Esophagus (tissue), 2 donors: ENCODE results near the gene ADIPOR2. TPM values are rescaled to one million over a fixed set of nuclear protein-coding genes. Genes with fewer than 3 reads are reported as not detected.
"Not testable (repeated sequence)": the region's sequence is repeated elsewhere in the genome, so short reads cannot be mapped to it uniquely, and the experiment has no call there.

Source experiments
- H3K27ac ChIP-seq, 2 donors: one replicate each; pipeline ENCODE4 v1.5.1; 2013; ENCODE audit warnings: low read depth in 2 of 2, mild to moderate bottlenecking in 2 of 2, inconsistent platforms in 1 of 2, low read length in 1 of 2, moderate library complexity in 1 of 2
- H3K27me3 ChIP-seq, 2 donors: one replicate each; pipeline ENCODE4 v1.6.1; 2013; ENCODE audit warnings: low read length in 2 of 2, control low read depth in 1 of 2, mild to moderate bottlenecking in 1 of 2; ENCODE audit not compliant: insufficient read depth in 2 of 2, control insufficient read depth in 1 of 2
- H3K36me3 ChIP-seq, 2 donors: one replicate each; pipeline ENCODE4 v1.6.1; 2013; ENCODE audit warnings: low read length in 1 of 2; ENCODE audit not compliant: control insufficient read depth in 2 of 2, insufficient read depth in 2 of 2
- H3K4me1 ChIP-seq, 2 donors: one replicate each; pipeline ENCODE4 v1.6.1; 2013; ENCODE audit warnings: low read length in 1 of 2; ENCODE audit not compliant: control insufficient read depth in 2 of 2, insufficient read depth in 2 of 2
- H3K4me3 ChIP-seq, 2 donors: one replicate each; pipeline ENCODE4 v1.5.1; 2013; ENCODE audit warnings: low read length in 2 of 2, mild to moderate bottlenecking in 2 of 2, low read depth in 1 of 2, moderate library complexity in 1 of 2
- H3K9me3 ChIP-seq, 2 donors: one replicate each; pipeline ENCODE4 v1.6.1; 2013; ENCODE audit warnings: mild to moderate bottlenecking in 2 of 2, low read depth in 1 of 2, low read length in 1 of 2, moderate library complexity in 1 of 2; ENCODE audit not compliant: control insufficient read depth in 2 of 2, insufficient read depth in 1 of 2
- WGBS, 2 donors: extraction: QIAGEN DNeasy Blood & Tissue Kit; methylation state at CpG; one replicate each; pipeline ENCODE4 v1.1.7; 2013; 5-methylcytosine and 5-hydroxymethylcytosine counted together
- polyA plus RNA-seq, 2 donors: library from polyadenylated mRNA; stranded (reverse); fragments of 200-250 nt; gene quantifications; one replicate each; pipeline ENCODE4 v1.2.3, GENCODE V29; 2013
- donor health status: healthy with polysubstance abuse.
- donor health status: Bipolar disorder and iron deficiency.

Gene ADIPOR2
- polyA plus RNA-seq, 2 donors = 29.9 to 33.7 TPM

DNA sequence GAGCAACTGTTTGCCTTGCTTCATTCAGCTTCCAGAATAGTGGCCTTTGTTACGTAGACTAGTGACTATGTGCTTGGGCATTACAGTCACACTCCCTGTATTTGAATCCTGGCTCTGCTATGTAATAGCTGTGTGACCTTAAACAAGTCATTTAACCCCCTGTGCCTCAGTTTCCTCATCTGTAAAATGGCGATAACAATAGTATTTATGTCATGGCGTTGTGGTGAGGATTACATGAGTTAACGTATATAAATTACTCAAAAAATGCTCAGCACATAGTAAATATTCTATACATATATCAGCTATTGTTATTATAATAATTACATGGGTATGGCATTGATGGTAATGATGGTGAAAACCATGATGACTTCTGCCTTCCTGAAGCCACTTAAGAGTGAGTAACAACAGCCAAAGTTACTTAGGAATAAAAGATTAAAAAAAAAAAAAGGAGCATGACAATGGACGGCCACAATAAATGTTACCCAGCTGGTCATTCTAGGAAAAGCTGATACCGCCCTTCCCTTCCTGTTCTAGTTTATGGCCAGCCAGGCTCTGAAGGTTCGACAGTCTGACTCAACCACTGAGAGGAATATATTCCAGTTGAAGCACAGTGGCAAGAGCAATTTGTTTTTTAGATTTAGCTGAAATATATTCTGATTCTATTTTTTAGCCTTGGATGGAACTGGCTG is 9.9 kb upstream of the ADIPOR2 start:
- no peak overlapping the region for H3K4me3 ChIP-seq
- WGBS, 2 donors = 73 to 74% methylated on average over 7 of the region's 7 CpGs
- no peaks in the 10 kb centered on the region for H3K36me3 ChIP-seq
- no peaks in the 10 kb centered on the region for H3K27me3 ChIP-seq
- H3K4me1 ChIP-seq = no peaks in the 10 kb centered on the region
- H3K9me3 ChIP-seq = no peaks in the 10 kb centered on the region
- H3K27ac ChIP-seq = peak overlapping the region in 1 of 2 donors; percentile 55

GRCh38 chr12:1681493-1681807 is 9.4 kb upstream of the ADIPOR2 start:
- Histone ChIP-seq H3K27ac (peak overlapping the region in 1 of 2 donors; percentile 55), H3K4me1 (no peaks in the 10 kb centered on the region), H3K36me3 (no peaks in the 10 kb centered on the region), H3K27me3 (no peaks in the 10 kb centered on the region), H3K9me3 (no peaks in the 10 kb centered on the region), H3K4me3 (no peak overlapping the region)
- WGBS, 2 donors = 58 to 60% methylated on average over 2 of the region's 2 CpGs

DNA sequence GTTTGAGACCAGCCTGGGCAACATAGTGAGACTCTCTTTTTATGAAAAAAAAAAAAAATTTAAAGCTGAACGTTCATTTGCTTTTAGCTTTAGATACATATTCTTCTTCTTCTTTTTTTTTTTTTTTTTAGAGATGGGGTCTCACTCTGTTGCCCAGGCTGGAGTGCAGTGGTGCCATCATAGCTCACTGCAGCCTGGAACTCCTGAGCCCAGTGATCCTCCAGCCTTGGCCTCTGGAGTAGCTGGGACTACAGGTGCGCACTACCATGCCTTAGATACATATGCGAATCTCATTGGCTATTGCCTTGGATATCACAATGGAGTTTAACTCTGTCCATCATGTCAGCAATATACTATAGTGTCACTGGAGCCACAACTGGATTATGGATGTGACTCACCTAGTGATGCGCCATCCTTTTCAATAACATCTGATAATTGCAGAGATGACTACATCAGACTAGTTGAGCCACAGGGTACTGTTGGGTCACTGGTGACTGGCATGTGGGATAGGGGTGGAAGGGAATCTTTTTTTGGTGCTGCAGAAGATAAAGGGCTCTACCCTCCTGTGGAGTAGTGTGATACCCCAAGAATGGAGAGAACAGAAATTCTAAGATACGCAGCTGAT is 2.7 kb upstream of the ADIPOR2 start:
- no peak overlapping the region for H3K27ac ChIP-seq
- WGBS, 2 donors = 94 to 95% methylated on average over 5 of the region's 5 CpGs
- no peaks in the 10 kb centered on the region for H3K4me1 ChIP-seq
- H3K4me3 ChIP-seq = no peak overlapping the region
- H3K9me3 ChIP-seq = no peaks in the 10 kb centered on the region
- H3K36me3 ChIP-seq = no peaks in the 10 kb centered on the region
- no peaks in the 10 kb centered on the region for H3K27me3 ChIP-seq

GRCh38 chr12:1691123-1692007 is 495 bp downstream of the ADIPOR2 start:
- Histone ChIP-seq H3K36me3 (no peaks in the 10 kb centered on the region), H3K4me3 (peak overlapping the region; percentile 76 to 98), H3K27ac (peak overlapping the region; percentile 88 to 92), H3K27me3 (no peaks in the 10 kb centered on the region), H3K4me1 (no peaks in the 10 kb centered on the region), H3K9me3 (no peaks in the 10 kb centered on the region)
- WGBS, 2 donors = 0 to 2% methylated on average over 37 to 56 of the region's 56 CpGs

DNA sequence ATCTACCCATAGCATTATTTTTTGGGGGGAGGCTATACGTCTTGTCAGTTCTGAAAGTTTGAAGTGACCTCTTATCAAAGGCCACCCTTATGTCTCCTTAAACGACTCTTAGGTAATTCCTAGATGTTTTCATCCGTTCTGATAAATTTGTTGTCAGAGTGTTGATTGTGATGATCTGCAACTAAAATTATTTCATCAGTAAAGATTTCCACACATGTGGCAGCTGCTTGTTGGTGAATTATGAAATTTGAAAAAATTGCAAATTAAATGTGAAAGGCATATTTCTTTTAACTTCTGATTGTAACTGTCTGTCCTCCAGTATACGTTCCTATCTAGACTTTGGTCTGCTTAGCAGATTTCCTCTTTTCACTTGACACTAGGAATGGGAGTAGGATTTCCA is 1.4 kb downstream of the ADIPOR2 start:
- Histone ChIP-seq H3K27me3 (no peaks in the 10 kb centered on the region), H3K4me1 (no peaks in the 10 kb centered on the region), H3K36me3 (no peaks in the 10 kb centered on the region), H3K27ac (no peak overlapping the region), H3K9me3 (no peaks in the 10 kb centered on the region), H3K4me3 (peak overlapping the region in 1 of 2 donors; percentile 76)
- WGBS, 2 donors = 39 to 45% methylated on average over 4 of the region's 4 CpGs

- no peaks in the 10 kb centered on the region for H3K36me3 ChIP-seq
- WGBS, 2 donors = 77 to 87% methylated on average over 15 of the region's 15 CpGs
- H3K27ac ChIP-seq = no peak overlapping the region
- H3K27me3 ChIP-seq = no peaks in the 10 kb centered on the region
- H3K4me1 ChIP-seq = no peaks in the 10 kb centered on the region
- H3K4me3 ChIP-seq = no peak overlapping the region
- H3K9me3 ChIP-seq = no peaks in the 10 kb centered on the region
Observed at GRCh38 chr12:1692895-1693610, 2.2 kb downstream of the ADIPOR2 start.

- WGBS, 2 donors = 88 to 96% methylated on average over 8 of the region's 8 CpGs
- not testable (repeated sequence) for H3K4me1 ChIP-seq, H3K9me3 ChIP-seq, H3K27ac ChIP-seq, H3K36me3 ChIP-seq, H3K27me3 ChIP-seq, H3K4me3 ChIP-seq
Observed at GRCh38 chr12:1695097-1695496, 4.2 kb downstream of the ADIPOR2 start.

DNA sequence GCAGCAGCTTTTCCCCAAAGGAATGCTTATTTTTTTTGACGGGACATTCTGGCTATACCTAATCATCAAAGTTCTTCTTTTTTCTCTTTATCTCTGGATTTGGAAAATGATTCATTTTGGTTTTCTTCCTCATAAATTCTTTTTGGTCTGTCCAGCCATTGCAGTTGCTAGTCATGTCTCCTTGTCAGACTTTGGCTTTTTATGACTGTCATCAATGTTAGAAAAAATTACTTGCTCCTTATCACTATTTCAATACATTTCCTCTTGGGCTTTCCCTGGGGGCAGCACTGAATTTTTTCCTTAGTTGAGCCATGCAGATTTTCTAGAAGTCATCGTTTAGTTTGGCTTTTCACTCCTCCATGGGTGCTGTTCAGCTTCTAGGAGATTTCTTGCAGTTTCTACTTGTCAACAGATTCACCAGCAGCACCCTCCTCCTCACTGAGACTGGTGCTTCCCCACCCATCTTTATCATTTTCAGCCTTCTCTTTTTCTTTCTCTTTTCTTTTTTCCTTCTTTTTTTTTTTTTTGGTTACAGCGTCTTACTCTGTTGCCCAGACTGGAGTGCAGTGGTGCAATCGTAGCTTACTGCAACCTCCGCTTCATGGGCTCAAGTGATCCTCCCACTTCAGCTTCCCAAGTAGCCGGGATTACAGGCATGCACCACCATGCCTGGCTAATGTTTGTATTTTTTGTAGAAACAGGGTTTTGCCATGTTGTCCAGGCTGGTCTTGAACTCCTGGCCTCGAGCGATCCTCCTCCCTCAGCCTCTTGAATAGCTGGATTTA is 5.2 kb downstream of the ADIPOR2 start:
- no peaks in the 10 kb centered on the region for H3K27me3 ChIP-seq
- no peaks in the 10 kb centered on the region for H3K4me1 ChIP-seq
- H3K9me3 ChIP-seq = no peaks in the 10 kb centered on the region
- 75 to 77% methylated on average over 8 of the region's 8 CpGs for WGBS, 2 donors
- no peak overlapping the region for H3K27ac ChIP-seq
- no peaks in the 10 kb centered on the region for H3K36me3 ChIP-seq
- H3K4me3 ChIP-seq = no peak overlapping the region

DNA sequence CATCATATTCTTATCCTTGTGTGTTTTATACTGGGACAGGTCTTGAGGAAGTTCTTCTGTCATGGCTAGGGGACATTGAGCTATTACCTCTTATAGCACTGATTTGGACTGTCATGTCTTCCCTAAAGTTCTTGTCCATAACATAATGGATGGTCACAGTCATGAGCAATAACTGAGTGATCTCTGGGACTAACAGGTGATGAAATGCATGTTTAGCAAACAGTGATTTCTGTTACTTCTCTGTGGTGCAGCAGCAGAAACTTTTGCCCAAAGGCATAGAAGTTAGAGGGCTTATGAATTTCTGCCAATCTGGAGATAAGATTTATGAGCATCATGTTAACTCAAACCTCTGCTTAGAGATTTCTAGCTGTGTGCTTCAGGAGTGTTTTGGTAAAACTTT is 5.9 kb downstream of the ADIPOR2 start:
- H3K27me3 ChIP-seq = no peaks in the 10 kb centered on the region
- H3K36me3 ChIP-seq = no peaks in the 10 kb centered on the region

More for the DNA sequence above, 5.9 kb downstream of the ADIPOR2 start:
- Histone ChIP-seq H3K4me3 (no peak overlapping the region), H3K27ac (no peak overlapping the region), H3K4me1 (no peaks in the 10 kb centered on the region), H3K9me3 (no peaks in the 10 kb centered on the region)
